GM18507 (cell line): ENCODE measurements around the gene MYOC.
"Not testable (repeated sequence)": the region's sequence is repeated elsewhere in the genome, so short reads cannot be mapped to it uniquely, and the experiment has no call there.

Experiments
- DNase-seq: peaks from one replicate; pipeline ENCODE4 v3.0.0; 2011; ENCODE audit warnings: low read depth; ENCODE audit not compliant: insufficient read length; ENCODE audit errors: extremely low spot score
- FAIRE-seq: peaks from 2 replicates; lab custom pipeline; 2011; peaks lifted over from hg19 to GRCh38; lab: Jason Lieb, UNC

The MYOC gene

GRCh38 chr1:171615122-171615906, 37.2 kb downstream of the MYOC start:
- not testable (repeated sequence) for DNase-seq
- peak; percentile 67 for FAIRE-seq

GRCh38 chr1:171613282-171613681, 39.2 kb downstream of the MYOC start:
- no peak for FAIRE-seq
- DNase-seq = no peak

- no peak for FAIRE-seq
- no peak for DNase-seq
Measured at GRCh38 chr1:171611306-171611705, 41.2 kb downstream of the MYOC start.

GRCh38 chr1:171610385-171610784, 42.1 kb downstream of the MYOC start:
- FAIRE-seq (peak; percentile 69), DNase-seq (no peak)

- FAIRE-seq = peak; percentile 87
Measured at GRCh38 chr1:171606402-171606941, 46.0 kb downstream of the MYOC start.

GRCh38 chr1:171603042-171603441, 49.4 kb downstream of the MYOC start:
- not testable (repeated sequence) for DNase-seq, FAIRE-seq

More at GRCh38 chr1:171606402-171606941, 46.0 kb downstream of the MYOC start:
- no peak for DNase-seq

GRCh38 chr1:171600862-171601261, 51.6 kb downstream of the MYOC start:
- no peak for FAIRE-seq
- DNase-seq = no peak

GRCh38 chr1:171600310-171600709, 52.2 kb downstream of the MYOC start:
- FAIRE-seq = peak; percentile 83
- DNase-seq = not testable (repeated sequence)

GRCh38 chr1:171597203-171597602, 55.3 kb downstream of the MYOC start:
- DNase-seq (no peak), FAIRE-seq (no peak)

GRCh38 chr1:171596705-171597104, 55.8 kb downstream of the MYOC start:
- DNase-seq (no peak), FAIRE-seq (no peak)

- no peak for DNase-seq
- no peak for FAIRE-seq
Measured at GRCh38 chr1:171596119-171596518, 56.4 kb downstream of the MYOC start.

- DNase-seq = no peak
- FAIRE-seq = no peak
Measured at GRCh38 chr1:171595324-171595723, 57.2 kb downstream of the MYOC start.

- FAIRE-seq = no peak
Measured at GRCh38 chr1:171590022-171590421, 62.5 kb downstream of the MYOC start.

GRCh38 chr1:171588230-171588629, 64.3 kb downstream of the MYOC start:
- DNase-seq = no peak
- peak; percentile 31 for FAIRE-seq

More at GRCh38 chr1:171590022-171590421, 62.5 kb downstream of the MYOC start:
- DNase-seq = no peak

- FAIRE-seq (no peak), DNase-seq (no peak)
Measured at GRCh38 chr1:171585715-171586114, 66.8 kb downstream of the MYOC start.
